Endothelial cell of umbilical vein (primary cell): ENCODE results near the gene LARP1. TPM values are rescaled to one million over a fixed set of nuclear protein-coding genes. Genes with fewer than 3 reads are reported as not detected.

ENCODE experiments used
- BruUV-seq: library from RNA; stranded (reverse); fragments of 400-500 nt; replicated peaks from 2 replicates; lab custom pipeline; 2021; lab: Mats Ljungman, UMichigan
- CTCF ChIA-PET: fragments of 300-600, 350-600 bp; sonication (Branson Sonifier 250); formaldehyde crosslinking; loops from one replicate; lab custom pipeline; 2021; ENCODE audit warnings: antibody characterized with exemption, inconsistent platforms; lab: Charles Lee
- POLR2A ChIA-PET: fragments of 300-600, 350-600 bp; sonication (Branson Sonifier 250); formaldehyde crosslinking; loops from one replicate; lab custom pipeline; 2021; ENCODE audit warnings: antibody characterized with exemption, inconsistent platforms; lab: Charles Lee
- DNase-seq: peaks from one replicate; pipeline ENCODE4 v3.0.0-alpha.2; 2011; ENCODE audit warnings: low read depth, low spot score
- FAIRE-seq: peaks from 2 replicates; lab custom pipeline; 2011; peaks lifted over from hg19 to GRCh38; lab: Jason Lieb, UNC
- H2AFZ ChIP-seq: 2 replicates; pipeline ENCODE4 v1.6.0; 2012; ENCODE audit warnings: low read depth, low read length, control low read depth, inconsistent platforms
- H3K27ac ChIP-seq: 2 replicates; pipeline ENCODE4 v1.5.1; 2011; ENCODE audit warnings: low read depth, mild to moderate bottlenecking, control low read depth, low read length, moderate library complexity; ENCODE audit not compliant: insufficient read depth
- H3K27me3 ChIP-seq, 2 experiments: 2 replicates each; pipeline versions ENCODE4 v1.6.0 to v1.6.1; 2011; ENCODE audit warnings: low read length in 2 of 2, mixed read lengths in 1 of 2; ENCODE audit not compliant: control insufficient read depth in 2 of 2, insufficient read depth in 2 of 2
- H3K36me3 ChIP-seq, 2 experiments: 2 replicates in 1 of 2; 3 replicates in 1 of 2; pipeline ENCODE4 v1.5.1; 2011; ENCODE audit warnings: low read length in 2 of 2, mild to moderate bottlenecking in 1 of 2, moderate library complexity in 1 of 2; ENCODE audit not compliant: control insufficient read depth in 2 of 2, insufficient read depth in 2 of 2; ENCODE audit errors: extremely low read depth in 1 of 2
- H3K4me1 ChIP-seq: 3 replicates; pipeline ENCODE4 v1.5.1; 2011; ENCODE audit warnings: mild to moderate bottlenecking, low read length; ENCODE audit not compliant: control insufficient read depth, insufficient read depth; ENCODE audit errors: extremely low read depth
- H3K4me2 ChIP-seq: 2 replicates; pipeline ENCODE4 v1.6.1; 2011; ENCODE audit warnings: low read length, control low read depth, mixed read lengths; ENCODE audit not compliant: insufficient read depth
- H3K4me3 ChIP-seq, 3 experiments: fragments of 200-600 bp in 1 of 3; sonication (generic), shearing (Covaris generic) in 1 of 3; replicated peaks in 1 of 3; 2 replicates each; pipeline ENCODE4 v1.5.1; 2011 to 2016; ENCODE audit warnings: control low read depth in 3 of 3, low read length in 3 of 3, mild to moderate bottlenecking in 2 of 3, inconsistent platforms in 1 of 3, low read depth in 1 of 3, moderate library complexity in 1 of 3; ENCODE audit not compliant: insufficient read depth in 1 of 3
- H3K79me2 ChIP-seq: 2 replicates; pipeline ENCODE4 v1.6.0; 2012; ENCODE audit warnings: low read length, inconsistent platforms; ENCODE audit not compliant: control insufficient read depth, insufficient read depth
- H3K9ac ChIP-seq: replicated peaks from 2 replicates; pipeline ENCODE3; 2011; ENCODE audit warnings: low read length, control low read depth; ENCODE audit not compliant: insufficient read depth; ENCODE audit errors: extremely low read depth
- H3K9me1 ChIP-seq: replicated peaks from 3 replicates; pipeline ENCODE4 v1.6.0; 2011; ENCODE audit warnings: mild to moderate bottlenecking, low read length; ENCODE audit not compliant: control insufficient read depth, insufficient read depth; ENCODE audit errors: extremely low read depth
- H3K9me3 ChIP-seq: replicated peaks from 2 replicates; pipeline ENCODE4 v1.5.1; 2012; ENCODE audit warnings: low read length, inconsistent platforms; ENCODE audit not compliant: control insufficient read depth, insufficient read depth
- H4K20me1 ChIP-seq: replicated peaks from 2 replicates; pipeline ENCODE3; 2011; ENCODE audit warnings: mild to moderate bottlenecking, low read length; ENCODE audit not compliant: control insufficient read depth, insufficient read depth; ENCODE audit errors: extremely low read depth
- EZH2 ChIP-seq: IDR thresholded peaks from 2 replicates; pipeline ENCODE4 v1.6.1; 2012; ENCODE audit warnings: borderline replicate concordance, low read depth, mild to moderate bottlenecking, moderate library complexity, low read length, inconsistent platforms; ENCODE audit not compliant: severe bottlenecking
- FOS ChIP-seq: IDR thresholded peaks from 2 replicates; pipeline ENCODE4 v1.6.1; 2011; ENCODE audit warnings: mild to moderate bottlenecking, low read length, moderate library complexity, borderline replicate concordance; ENCODE audit not compliant: insufficient read depth
- GATA2 ChIP-seq: IDR thresholded peaks from 2 replicates; pipeline ENCODE4 v1.7.0; 2011; ENCODE audit warnings: low read depth, mild to moderate bottlenecking, moderate library complexity, mixed read lengths, low read length; ENCODE audit not compliant: insufficient read length, insufficient read depth
- JUN ChIP-seq: IDR thresholded peaks from 2 replicates; pipeline ENCODE4 v1.6.1; 2011; ENCODE audit warnings: borderline replicate concordance, low read depth; ENCODE audit not compliant: insufficient read length, insufficient read depth
- MAX ChIP-seq: IDR thresholded peaks from 2 replicates; pipeline ENCODE4 v1.6.1; 2011; ENCODE audit not compliant: insufficient read depth, insufficient read length
- POLR2A ChIP-seq: IDR thresholded peaks from 2 replicates; pipeline ENCODE4 v1.6.1; 2012; ENCODE audit warnings: low read depth, mild to moderate bottlenecking, control low read depth, low read length
- POLR2AphosphoS5 ChIP-seq: IDR thresholded peaks from 2 replicates; pipeline ENCODE4 v1.6.1; 2012; ENCODE audit warnings: low read depth, mild to moderate bottlenecking, control low read depth, low read length, moderate library complexity; ENCODE audit not compliant: insufficient read depth
- dilution Hi-C: fragments of 300-500 bp; cut with MboI; formaldehyde crosslinking; loops from one replicate; pipeline ENCODE4 v1.15.0; 2019; ENCODE audit warnings: low sequenced_read_pairs; ENCODE audit not compliant: extremely low pct_ligation_motif_present
- intact Hi-C: fragments of 100-400 bp; cut with micrococcal nuclease; formaldehyde crosslinking; loops from one replicate; pipeline ENCODE4 v1.10.0; 2022
- polyA plus RNA-seq, 4 experiments: library from polyadenylated mRNA; depleted of rRNA in 3 of 4; stranded (reverse) in 3 of 4; unstranded in 1 of 4; fragments of >200 nt; gene quantifications; 2 replicates each; pipeline versions ENCODE4 v1.2.1 to v1.2.3, GENCODE V29; 2011 to 2012; ENCODE audit warnings: missing spikeins in 1 of 4
- total RNA-seq: library from RNA; stranded (reverse); gene quantifications from 2 replicates; pipeline ENCODE4 v1.2.3, GENCODE V29; 2021
- TF ChIP-seq, protein P1 (sequence below), 2 donors: IDR thresholded peaks; 1 replicate in 1 of 2; 2 replicates in 1 of 2; pipeline ENCODE4 v1.5.1; 2011; ENCODE audit warnings: low read length in 2 of 2, mild to moderate bottlenecking in 2 of 2, moderate library complexity in 2 of 2, control low read depth in 1 of 2, inconsistent platforms in 1 of 2, low read depth in 1 of 2; ENCODE audit not compliant: insufficient read depth in 1 of 2; ENCODE audit errors: extremely low read depth in 1 of 2

Gene LARP1
- total and polyA plus RNA-seq, 2 donors (not counting 3 experiments of a cell fraction or from before 2014, with no cell fraction given): 70.4 to 252 TPM

DNA sequence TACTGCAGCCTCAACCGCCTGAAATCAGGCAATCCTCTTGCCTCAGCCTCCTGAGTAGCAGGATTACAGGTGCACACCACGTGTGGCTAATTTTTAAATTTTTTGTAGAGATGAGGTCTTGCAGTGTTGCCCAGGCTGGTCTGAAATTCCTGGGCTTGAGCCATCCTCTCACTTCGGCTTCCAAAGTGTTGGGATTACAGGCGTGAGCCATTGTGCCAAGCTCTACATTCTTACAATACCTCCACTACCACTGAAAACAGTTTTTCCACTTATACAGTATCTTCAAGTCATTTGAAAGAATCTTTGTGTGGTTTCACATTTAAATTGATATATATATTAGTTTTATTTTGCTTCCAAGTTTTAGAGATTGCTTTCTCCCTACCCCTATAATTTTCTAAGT, 42.6 kb downstream of the LARP1 start:
- H4K20me1 ChIP-seq: no peaks in the 10 kb centered on the region
- H3K9me1 ChIP-seq: no peaks in the 10 kb centered on the region
- no peak overlapping the region for H3K9ac ChIP-seq
- TF ChIP-seq GATA2: no peak
- TF ChIP-seq POLR2A: no peak
- TF ChIP-seq MAX: no peak
- no peak for TF ChIP-seq POLR2AphosphoS5
- TF ChIP-seq, protein P1, sequence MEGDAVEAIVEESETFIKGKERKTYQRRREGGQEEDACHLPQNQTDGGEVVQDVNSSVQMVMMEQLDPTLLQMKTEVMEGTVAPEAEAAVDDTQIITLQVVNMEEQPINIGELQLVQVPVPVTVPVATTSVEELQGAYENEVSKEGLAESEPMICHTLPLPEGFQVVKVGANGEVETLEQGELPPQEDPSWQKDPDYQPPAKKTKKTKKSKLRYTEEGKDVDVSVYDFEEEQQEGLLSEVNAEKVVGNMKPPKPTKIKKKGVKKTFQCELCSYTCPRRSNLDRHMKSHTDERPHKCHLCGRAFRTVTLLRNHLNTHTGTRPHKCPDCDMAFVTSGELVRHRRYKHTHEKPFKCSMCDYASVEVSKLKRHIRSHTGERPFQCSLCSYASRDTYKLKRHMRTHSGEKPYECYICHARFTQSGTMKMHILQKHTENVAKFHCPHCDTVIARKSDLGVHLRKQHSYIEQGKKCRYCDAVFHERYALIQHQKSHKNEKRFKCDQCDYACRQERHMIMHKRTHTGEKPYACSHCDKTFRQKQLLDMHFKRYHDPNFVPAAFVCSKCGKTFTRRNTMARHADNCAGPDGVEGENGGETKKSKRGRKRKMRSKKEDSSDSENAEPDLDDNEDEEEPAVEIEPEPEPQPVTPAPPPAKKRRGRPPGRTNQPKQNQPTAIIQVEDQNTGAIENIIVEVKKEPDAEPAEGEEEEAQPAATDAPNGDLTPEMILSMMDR (IDR thresholded peaks at IDR 0.05; ENCODE audit: extremely low read depth in 1 of 2, insufficient read depth in 1 of 2, low read depth in 1 of 2, low read length in 2 of 2): no peak
- no peak for TF ChIP-seq FOS
- no peak for TF ChIP-seq JUN
- no peak for TF ChIP-seq EZH2
- no peaks in the 10 kb centered on the region for H3K9me3 ChIP-seq
- FAIRE-seq (no peak), DNase-seq (no peak)
- H3K27ac ChIP-seq: no peak overlapping the region
- BruUV-seq: no TSS peak
- ChIA-PET CTCF (no interaction called here), POLR2A (no interaction called here)
- H3K36me3 ChIP-seq: peaks cover 41 to 46% of the 10 kb centered on the region in 2 experiments
- peaks cover 20% of the 10 kb centered on the region for H3K79me2 ChIP-seq
- H3K4me1 ChIP-seq: peaks cover 13% of the 10 kb centered on the region
- no peak overlapping the region for H2AFZ ChIP-seq
- no peak overlapping the region for H3K4me2 ChIP-seq
- no peaks in the 10 kb centered on the region for H3K27me3 ChIP-seq
- intact Hi-C loops: no loop called here
- no peak overlapping the region for H3K4me3 ChIP-seq
- dilution Hi-C loops: no loop called here
